Measurements from ENCODE around the gene C3orf52. TPM values are rescaled to one million over a fixed set of nuclear protein-coding genes. Genes with fewer than 3 reads are reported as not detected.
A peak's percentile ranks its signal among the peaks of the same experiment; 100 is the strongest.

Gene C3orf52
- total RNA-seq, 1 experiment from 2014 or later, result 8.7 TPM

DNA sequence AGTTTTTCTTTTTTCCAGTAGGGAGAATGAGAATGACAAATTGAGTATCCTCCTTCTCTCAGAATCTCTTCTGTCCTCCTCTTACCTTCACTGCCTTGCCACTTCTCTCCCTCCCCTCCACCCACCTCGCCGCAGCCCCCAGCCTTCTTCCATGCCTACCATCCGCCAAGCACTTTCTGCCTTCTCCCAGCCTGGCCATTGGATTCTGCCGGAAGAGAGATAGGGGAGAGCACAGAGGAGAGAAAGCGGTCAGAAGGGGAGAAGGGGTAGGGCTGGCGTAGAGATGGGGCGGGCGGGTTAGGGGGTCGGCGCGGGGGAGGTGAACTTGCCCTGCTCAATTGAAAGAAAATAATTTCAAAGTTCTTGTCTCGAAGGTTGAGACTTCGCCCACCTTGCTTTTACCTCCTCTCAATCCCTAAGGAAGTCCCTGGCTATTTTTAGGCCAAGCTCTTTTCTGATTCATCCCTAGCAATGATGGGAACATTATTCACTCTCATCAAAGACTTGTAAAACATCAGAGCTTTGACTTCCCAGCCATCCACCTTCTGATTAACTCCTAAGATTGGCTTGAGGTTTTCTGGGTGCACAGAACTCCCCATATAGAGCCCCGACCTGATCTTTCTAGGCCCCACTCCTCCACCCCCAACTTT lies 811 bp downstream of the C3orf52 start:
- DNase-seq (ENCODE audit: low spot score), result peak; percentile 69

GRCh38 chr3:112087746-112088145 lies 1.6 kb downstream of the C3orf52 start:
- DNase-seq (ENCODE audit: low spot score), result no peak

GRCh38 chr3:112088944-112089343 lies 2.8 kb downstream of the C3orf52 start:
- DNase-seq (ENCODE audit: low spot score), result no peak

GRCh38 chr3:112089956-112090886 lies 4.0 kb downstream of the C3orf52 start:
- DNase-seq (ENCODE audit: low spot score), result peak; percentile 45

- DNase-seq (ENCODE audit: low spot score), result no peak
Measured at GRCh38 chr3:112090887-112091586, 4.8 kb downstream of the C3orf52 start.

DNA sequence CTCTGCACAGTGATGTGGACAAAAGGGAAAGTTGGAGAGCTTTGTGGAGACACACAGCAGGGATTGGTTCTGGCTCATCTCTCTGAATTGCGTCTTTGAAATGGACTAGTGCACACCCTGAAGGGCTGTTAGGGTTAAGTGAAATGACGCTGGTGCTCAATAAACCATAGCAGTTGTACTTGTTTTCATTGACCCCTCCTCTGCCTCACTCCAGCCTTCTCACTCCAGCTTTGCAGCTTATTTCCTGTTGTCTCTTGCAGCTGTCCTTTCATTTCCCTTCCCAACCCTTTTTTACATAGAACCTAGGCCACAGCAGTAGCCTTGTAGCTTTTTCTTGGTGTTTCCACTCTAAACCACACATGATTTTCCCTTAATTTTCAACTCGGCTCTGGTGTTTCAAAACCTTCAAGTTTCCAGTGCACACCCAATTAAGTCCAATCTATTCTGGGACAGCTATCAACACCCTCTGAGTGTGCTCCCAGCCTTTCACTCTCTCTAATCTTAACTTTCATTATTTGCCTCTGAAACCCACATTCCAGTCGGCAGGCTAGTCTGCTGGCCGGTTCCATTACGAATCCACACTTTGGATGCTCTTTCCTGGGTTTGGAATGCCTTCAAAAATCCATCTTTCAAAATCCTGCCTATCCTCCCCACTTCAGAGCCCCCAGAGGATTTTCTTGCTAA lies 6.4 kb downstream of the C3orf52 start:
- DNase-seq (ENCODE audit: low spot score), result no peak

GRCh38 chr3:112093180-112093522 lies 7.0 kb downstream of the C3orf52 start:
- no peak for DNase-seq (ENCODE audit: low spot score)

- no peak for DNase-seq (ENCODE audit: low spot score)
Measured at GRCh38 chr3:112095731-112096130, 9.5 kb downstream of the C3orf52 start.

GRCh38 chr3:112096176-112096575 lies 10.0 kb downstream of the C3orf52 start:
- no peak for DNase-seq (ENCODE audit: low spot score)

DNA sequence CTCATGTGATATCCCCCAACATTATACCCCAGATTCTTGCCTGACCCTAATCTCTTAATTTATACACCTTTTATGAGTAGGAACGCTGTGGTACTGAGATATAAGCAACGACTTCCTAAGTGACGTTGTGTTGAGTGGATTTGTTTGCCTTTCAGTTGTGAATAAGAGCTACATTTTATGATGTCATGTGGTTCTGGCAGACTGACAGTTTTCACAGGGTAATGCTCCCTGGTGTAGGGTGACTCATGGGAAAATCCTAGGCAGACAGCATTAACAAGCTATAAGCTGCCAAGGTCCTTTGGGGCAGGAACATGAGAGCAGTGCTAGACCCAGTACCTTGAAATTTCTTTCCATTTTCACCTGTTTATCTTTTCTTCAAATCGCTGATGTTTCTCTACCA lies 11.2 kb downstream of the C3orf52 start:
- DNase-seq (ENCODE audit: low spot score), result peak; percentile 99

DNA sequence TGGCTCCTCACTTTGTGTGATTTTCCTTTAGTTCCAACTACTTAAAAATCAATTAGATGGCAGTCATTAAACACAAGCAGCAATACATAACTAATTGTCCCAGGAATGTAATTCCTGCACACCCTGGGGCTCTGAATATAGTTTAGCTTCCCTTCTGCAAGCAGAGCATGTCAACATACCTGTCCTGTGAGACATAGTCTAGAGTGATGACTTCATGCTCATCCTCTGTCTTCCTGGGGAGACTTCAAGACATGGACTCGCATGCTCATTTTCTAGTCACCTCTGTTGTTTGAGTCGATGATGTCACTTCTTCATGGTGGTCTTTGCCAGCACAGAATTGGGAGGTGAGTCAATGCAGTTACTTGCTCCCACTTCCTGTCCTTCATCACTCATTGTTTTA lies 15.7 kb downstream of the C3orf52 start:
- peak; percentile 82 for DNase-seq (ENCODE audit: low spot score)

GRCh38 chr3:112104774-112105173 lies 18.6 kb downstream of the C3orf52 start:
- DNase-seq (ENCODE audit: low spot score), result no peak

- no peak for DNase-seq (ENCODE audit: low spot score)
Measured at GRCh38 chr3:112109322-112109721, 23.1 kb downstream of the C3orf52 start.

DNA sequence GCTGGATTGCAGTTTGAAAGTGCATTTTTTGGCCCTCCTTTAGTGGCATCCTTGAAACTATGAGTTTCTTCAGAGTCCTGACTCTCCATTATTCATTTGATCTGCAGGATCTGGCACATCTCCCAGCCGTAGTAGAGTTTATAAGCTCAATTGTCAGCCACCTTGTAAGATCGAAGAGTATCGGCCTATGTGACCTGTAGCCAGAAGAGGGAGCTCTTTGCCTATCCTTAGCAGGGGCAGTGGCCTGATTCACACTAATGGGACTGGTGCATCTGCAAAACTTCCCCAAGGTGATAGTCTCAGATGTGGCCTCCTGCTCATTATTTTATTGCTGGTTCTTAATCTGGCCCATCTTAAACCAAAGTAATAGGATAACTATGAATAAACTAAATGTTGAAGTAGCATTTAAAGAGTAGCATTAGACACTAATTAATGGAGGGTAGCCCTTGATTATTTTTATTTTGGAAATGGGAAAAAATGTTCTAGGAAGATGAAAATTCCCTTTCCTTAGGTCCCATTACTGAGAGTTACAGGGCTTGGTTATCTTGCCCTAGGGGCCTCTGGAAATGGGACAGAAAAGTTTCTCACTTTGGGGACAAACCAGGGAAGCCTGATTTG lies 25.7 kb downstream of the C3orf52 start:
- peak; percentile 66 for DNase-seq (ENCODE audit: low spot score)

DNA sequence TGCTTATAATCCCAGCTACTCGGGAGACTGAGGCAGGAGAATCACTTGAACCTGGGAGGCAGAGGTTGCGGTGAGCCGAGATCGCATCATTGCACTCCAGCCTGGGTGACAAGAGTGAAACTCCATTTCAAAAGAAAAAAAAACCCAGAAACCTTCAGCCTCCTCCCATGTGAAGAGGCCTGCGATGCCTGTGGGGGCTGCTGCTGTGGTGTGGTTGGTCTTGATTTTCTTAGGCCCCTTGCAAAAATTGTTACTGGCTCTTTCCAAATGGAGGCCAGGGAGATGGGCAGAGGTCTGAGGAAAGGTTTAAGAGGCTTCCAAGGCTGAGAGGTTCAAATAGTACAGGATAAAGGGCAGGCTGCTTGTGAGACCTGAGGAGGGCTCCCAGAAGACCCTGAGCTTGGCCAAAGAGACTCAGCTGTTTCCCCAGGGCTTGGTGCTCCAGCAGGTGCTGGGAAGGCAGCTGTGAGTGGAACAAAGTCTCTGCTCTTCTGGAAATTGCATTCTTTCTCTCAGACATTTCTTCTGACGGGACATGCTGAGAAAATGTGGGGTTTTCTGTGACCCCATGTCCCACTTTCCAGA lies 28.5 kb downstream of the C3orf52 start:
- no peak for DNase-seq (ENCODE audit: low spot score)

GRCh38 chr3:112115161-112115739 lies 29.1 kb downstream of the C3orf52 start:
- DNase-seq (ENCODE audit: low spot score), result no peak

DNA sequence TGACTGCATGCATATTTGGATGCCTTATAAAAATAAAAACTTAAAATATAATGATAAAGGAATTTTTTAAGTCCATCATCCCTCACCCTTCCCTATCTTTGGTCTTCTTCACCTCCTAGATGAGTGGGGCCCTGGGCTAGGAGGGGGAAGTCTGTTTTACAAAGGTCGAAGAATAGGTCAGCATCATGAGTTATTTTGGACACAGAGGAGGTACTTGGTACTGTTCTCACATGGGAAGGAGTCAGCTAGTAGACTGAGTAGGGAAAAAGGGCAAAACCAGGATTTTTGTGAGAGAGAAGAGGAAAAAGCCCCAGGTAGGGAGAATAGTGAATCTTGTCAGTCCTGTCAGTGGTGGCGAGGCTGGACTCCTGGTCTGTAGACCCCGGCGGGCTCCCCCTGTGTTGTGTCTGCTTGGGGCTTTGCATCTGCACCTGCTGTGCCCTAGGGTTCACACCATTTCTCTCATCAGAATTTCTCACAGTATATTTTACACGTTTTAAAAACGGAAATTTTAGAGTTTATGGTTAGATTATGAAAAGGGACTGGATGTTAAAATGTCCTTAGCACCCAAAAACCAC lies 29.7 kb downstream of the C3orf52 start:
- DNase-seq (ENCODE audit: low spot score), result no peak

DNA sequence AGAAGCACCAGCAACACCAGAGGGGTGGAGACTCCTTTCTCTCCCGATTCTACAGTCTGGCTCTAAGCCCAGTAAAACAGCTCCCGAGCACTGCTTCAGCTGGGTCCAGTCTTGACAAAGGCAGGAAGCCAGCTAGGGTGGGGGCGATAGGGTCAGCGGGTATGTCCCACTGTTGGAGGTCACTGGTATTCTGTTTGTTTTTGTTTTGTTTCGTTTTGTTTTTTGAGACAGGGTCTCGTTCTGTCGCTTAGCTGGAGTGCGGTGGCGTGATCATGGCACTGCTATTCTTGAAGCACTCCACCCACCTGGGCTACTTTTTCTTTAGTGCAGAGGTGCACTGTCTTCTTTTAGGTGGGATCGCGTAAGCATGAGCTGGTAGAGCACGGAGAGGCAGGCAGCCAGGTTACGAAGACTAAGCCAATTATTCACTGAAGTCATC lies 30.6 kb downstream of the C3orf52 start:
- no peak for DNase-seq (ENCODE audit: low spot score)

DNA sequence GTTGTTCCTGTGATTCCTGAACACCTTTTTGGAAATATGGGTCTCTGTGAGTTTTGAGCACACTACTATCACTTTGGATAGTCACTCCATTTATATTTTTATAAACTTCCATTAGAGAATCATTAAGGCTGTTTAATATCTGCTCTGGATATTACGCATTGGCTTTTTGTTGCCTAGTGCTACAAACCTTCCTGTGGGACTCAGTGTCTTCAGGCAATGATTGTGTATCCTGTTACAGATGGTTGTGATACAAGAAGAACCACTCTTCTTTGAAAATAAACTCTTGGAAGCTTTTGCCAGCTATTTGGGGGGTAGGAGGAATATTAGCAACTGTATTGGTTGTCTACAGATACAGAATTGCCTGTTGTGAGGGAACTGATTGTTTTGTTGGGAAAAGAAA lies 31.2 kb downstream of the C3orf52 start:
- DNase-seq (ENCODE audit: low spot score), result no peak

- DNase-seq (ENCODE audit: low spot score), result no peak
Measured at GRCh38 chr3:112117841-112118571, 31.8 kb downstream of the C3orf52 start.
